B cell (primary cell): ENCODE results near the gene DRAXIN. TPM values are rescaled to one million over a fixed set of nuclear protein-coding genes. Genes with fewer than 3 reads are reported as not detected.

Source experiments
- ATAC-seq: fragments of 200-7000 bp; cut with Tn5 transposase; one replicate; pipeline ENCODE4 v1.10.0; 2021; ENCODE audit warnings: low read depth, mild to moderate bottlenecking, moderate number of reproducible peaks, moderate library complexity
- CTCF ChIA-PET: fragments of 350-600 bp; sonication (Branson Sonifier 250); formaldehyde crosslinking; loops from one replicate; lab custom pipeline; 2021; ENCODE audit warnings: antibody characterized with exemption, inconsistent platforms; lab: Charles Lee
- POLR2A ChIA-PET: fragments of 350-600 bp; sonication (Branson Sonifier 250); formaldehyde crosslinking; loops from one replicate; lab custom pipeline; 2021; ENCODE audit warnings: antibody characterized with exemption; lab: Charles Lee
- DNase-seq: peaks from one replicate; pipeline ENCODE4 v3.0.0; 2013
- H2AFZ ChIP-seq: 2 replicates; pipeline ENCODE4 v1.6.1; 2012; ENCODE audit warnings: mild to moderate bottlenecking, low read depth, low read length; ENCODE audit not compliant: insufficient read depth, poor library complexity, severe bottlenecking
- H3K27ac ChIP-seq, 2 donors: 1 replicate in 1 of 2; 2 replicates in 1 of 2; pipeline ENCODE4 v1.5.1; 2012 to 2013; ENCODE audit warnings: low read length in 2 of 2, mild to moderate bottlenecking in 2 of 2, moderate library complexity in 1 of 2
- H3K27me3 ChIP-seq, 4 experiments: fragments of 200-600 bp in 1 of 4; sonication (generic) in 1 of 4; replicated peaks in 1 of 4; 1 replicate in 2 of 4; 2 replicates in 2 of 4; pipeline versions ENCODE4 v1.6.1 to v1.7.0; 2013 to 2016; ENCODE audit warnings: low read length in 3 of 4, mild to moderate bottlenecking in 2 of 4, mixed read lengths in 1 of 4, moderate library complexity in 1 of 4; ENCODE audit not compliant: insufficient read depth in 4 of 4, control insufficient read depth in 3 of 4; ENCODE audit errors: control extremely low read depth in 1 of 4
- H3K36me3 ChIP-seq, 2 experiments: replicated peaks in 1 of 2; 1 replicate in 1 of 2; 2 replicates in 1 of 2; pipeline versions ENCODE4 v1.6.1 to v1.7.1; 2013; ENCODE audit warnings: low read length in 1 of 2; ENCODE audit not compliant: insufficient read depth in 2 of 2, control insufficient read depth in 1 of 2; ENCODE audit errors: control extremely low read depth in 1 of 2, extremely low read depth in 1 of 2
- H3K4me1 ChIP-seq, 2 donors: fragments of 200-600 bp in 1 of 2; sonication (generic) in 1 of 2; 1 replicate in 1 of 2; 2 replicates in 1 of 2; pipeline versions ENCODE4 v1.5.1 to v1.6.1; 2013 to 2017; ENCODE audit warnings: low read length in 2 of 2; ENCODE audit not compliant: control insufficient read depth in 2 of 2, insufficient read depth in 2 of 2
- H3K4me2 ChIP-seq: replicated peaks from 2 replicates; pipeline ENCODE3; 2012; ENCODE audit warnings: mild to moderate bottlenecking, low read depth, low read length; ENCODE audit not compliant: poor library complexity, severe bottlenecking
- H3K4me3 ChIP-seq, 5 experiments: fragments of 200-600 bp in 1 of 5; sonication (generic) in 1 of 5; 1 replicate in 3 of 5; 2 replicates in 2 of 5; pipeline versions ENCODE4 v1.5.1 to v1.7.0; 2011 to 2016; ENCODE audit warnings: low read length in 4 of 5, mild to moderate bottlenecking in 4 of 5, low read depth in 2 of 5, control low read depth in 1 of 5, moderate library complexity in 1 of 5; ENCODE audit not compliant: insufficient read depth in 1 of 5; ENCODE audit errors: control extremely low read depth in 1 of 5, extremely low read depth in 1 of 5
- H3K79me2 ChIP-seq: fragments of 200-600 bp; sonication (generic); one replicate; pipeline ENCODE4 v1.6.0; 2016; ENCODE audit warnings: low read length; ENCODE audit not compliant: control insufficient read depth, insufficient read depth
- H3K9ac ChIP-seq: fragments of 200-600 bp; sonication (generic); 2 replicates; pipeline ENCODE4 v1.6.1; 2017; ENCODE audit warnings: mild to moderate bottlenecking, low read length, moderate library complexity
- H3K9me3 ChIP-seq, 3 donors: one replicate each; pipeline versions ENCODE4 v1.6.1 to v1.7.1; 2013; ENCODE audit warnings: low read length in 2 of 3; ENCODE audit not compliant: control insufficient read depth in 2 of 3, insufficient read depth in 1 of 3; ENCODE audit errors: control extremely low read depth in 1 of 3
- H4K20me1 ChIP-seq: 2 replicates; pipeline ENCODE4 v1.6.0; 2012; ENCODE audit warnings: mild to moderate bottlenecking, low read length; ENCODE audit not compliant: insufficient read depth, control insufficient read depth, poor library complexity, severe bottlenecking
- H3K27ac Mint-ChIP-seq: one replicate; pipeline ENCODE4 v1.8.0; 2021; ENCODE audit warnings: mixed read lengths
- H3K27me3 Mint-ChIP-seq: one replicate; pipeline ENCODE4 v1.8.0; 2021; ENCODE audit warnings: mixed read lengths
- H3K4me1 Mint-ChIP-seq: one replicate; pipeline ENCODE4 v1.8.0; 2021; ENCODE audit warnings: mixed read lengths
- H3K4me3 Mint-ChIP-seq: one replicate; pipeline ENCODE4 v1.8.0; 2021; ENCODE audit warnings: mixed read lengths
- H3K9me3 Mint-ChIP-seq: one replicate; pipeline ENCODE4 v1.8.0; 2022; ENCODE audit warnings: mixed read lengths; ENCODE audit not compliant: insufficient read depth
- EZH2 ChIP-seq: IDR thresholded peaks from 2 replicates; pipeline ENCODE4 v1.6.1; 2012; ENCODE audit warnings: borderline replicate concordance, low read depth, mild to moderate bottlenecking, moderate library complexity, low read length; ENCODE audit not compliant: insufficient read depth, poor library complexity, severe bottlenecking
- WGBS: methylation state at CpG from one replicate; pipeline ENCODE4 v1.1.5; 2013; ENCODE audit warnings: missing lambda C conversion rate; ENCODE audit not compliant: insufficient coverage; 5-methylcytosine and 5-hydroxymethylcytosine counted together
- intact Hi-C: fragments of 100-400 bp; cut with micrococcal nuclease; formaldehyde crosslinking; loops from one replicate; pipeline ENCODE4 v1.10.0; 2022
- polyA plus RNA-seq: library from polyadenylated mRNA; depleted of rRNA; stranded (reverse); fragments of >200 nt; gene quantifications from 2 replicates; pipeline ENCODE4 v1.2.3, GENCODE V29; 2012
- total RNA-seq, 2 donors: library from RNA; stranded (reverse); fragments of 120-200 nt in 1 of 2; gene quantifications; 1 replicate in 1 of 2; 2 replicates in 1 of 2; pipeline versions ENCODE4 v1.2.3 to v1.2.4, GENCODE V29; 2013 to 2022
- TF ChIP-seq, protein P1 (sequence below): fragments of 200-600 bp; IDR thresholded peaks from one replicate; pipeline ENCODE4 v1.8.0; 2022; ENCODE audit warnings: antibody characterized with exemption, mild to moderate bottlenecking

Gene DRAXIN
- total and polyA plus RNA-seq, 2 donors (not counting 1 experiment from before 2014, with no cell fraction given), result 0.21 to 0.30 TPM

DNA sequence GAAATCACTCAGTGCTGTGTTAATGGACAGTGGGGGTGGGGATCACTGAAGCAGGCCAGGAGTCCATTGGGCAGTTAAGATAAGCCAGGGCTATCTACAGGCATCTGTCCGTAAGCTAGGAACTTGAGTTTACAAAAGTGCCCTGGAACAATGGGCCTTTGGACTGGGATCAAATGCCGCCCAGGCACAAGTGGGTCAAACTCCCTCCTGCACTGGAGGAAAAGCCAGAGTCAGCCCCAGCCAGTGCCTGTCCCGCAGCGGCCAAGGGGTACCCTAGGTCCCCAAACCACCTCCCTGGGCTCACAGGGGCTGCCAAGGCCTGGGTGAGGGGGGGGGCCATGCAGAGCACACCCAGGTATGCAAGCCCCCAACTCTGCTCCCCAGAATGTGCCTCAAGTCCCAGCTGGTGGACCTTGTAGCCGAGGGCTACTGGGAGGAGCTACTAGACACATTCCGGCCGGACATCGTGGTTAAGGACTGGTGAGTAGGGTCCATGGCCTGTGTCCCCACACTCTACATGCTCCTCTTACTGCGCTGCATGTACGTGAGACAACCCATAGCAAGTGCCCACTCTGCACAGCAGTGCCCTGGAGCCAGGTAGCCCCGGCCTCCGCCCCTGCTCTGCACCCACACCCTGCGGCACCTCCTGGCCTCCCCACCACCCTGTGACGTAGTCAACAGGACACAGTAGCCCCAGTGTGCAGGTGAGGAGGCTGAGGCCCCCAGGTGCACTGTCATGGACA is 19.8 kb upstream of the DRAXIN start:
- Histone ChIP-seq H3K27ac (no peak overlapping the region), H2AFZ (no peak overlapping the region), H3K4me3 (no peak overlapping the region), H3K9ac (no peak overlapping the region), H3K27me3 (no peaks in the 10 kb centered on the region), H3K36me3 (peaks cover 0 to 26% of the 10 kb centered on the region in 2 experiments), H3K4me1 (peaks cover 0 to 7% of the 10 kb centered on the region in 2 donors), H3K4me2 (no peak overlapping the region), H4K20me1 (no peaks in the 10 kb centered on the region), H3K9me3 (no peaks in the 10 kb centered on the region), H3K79me2 (peaks cover 8% of the 10 kb centered on the region)
- intact Hi-C loops, result no loop called here
- Mint-ChIP-seq H3K9me3 (no peaks in the 10 kb centered on the region), H3K4me1 (peaks cover 5% of the 10 kb centered on the region), H3K4me3 (no peak overlapping the region), H3K27me3 (no peaks in the 10 kb centered on the region), H3K27ac (no peak overlapping the region)
- ATAC-seq, result no peak
- ChIA-PET POLR2A (interaction anchor here (1.0 kb wide), 1 partner anchor 9 kb away, joined by 3 read pairs; the partner anchor contains the start of gene MAD2L2), CTCF (interaction anchor here (1.2 to 2.7 kb wide), 4 partner anchors 8 to 49 kb away, joined by 3 to 6 read pairs (median 4); partner anchors contain the start of gene FBXO6)
- 98% methylated on average over 11 of the region's 14 CpGs for WGBS
- DNase-seq, result no peak
- TF ChIP-seq, protein P1, sequence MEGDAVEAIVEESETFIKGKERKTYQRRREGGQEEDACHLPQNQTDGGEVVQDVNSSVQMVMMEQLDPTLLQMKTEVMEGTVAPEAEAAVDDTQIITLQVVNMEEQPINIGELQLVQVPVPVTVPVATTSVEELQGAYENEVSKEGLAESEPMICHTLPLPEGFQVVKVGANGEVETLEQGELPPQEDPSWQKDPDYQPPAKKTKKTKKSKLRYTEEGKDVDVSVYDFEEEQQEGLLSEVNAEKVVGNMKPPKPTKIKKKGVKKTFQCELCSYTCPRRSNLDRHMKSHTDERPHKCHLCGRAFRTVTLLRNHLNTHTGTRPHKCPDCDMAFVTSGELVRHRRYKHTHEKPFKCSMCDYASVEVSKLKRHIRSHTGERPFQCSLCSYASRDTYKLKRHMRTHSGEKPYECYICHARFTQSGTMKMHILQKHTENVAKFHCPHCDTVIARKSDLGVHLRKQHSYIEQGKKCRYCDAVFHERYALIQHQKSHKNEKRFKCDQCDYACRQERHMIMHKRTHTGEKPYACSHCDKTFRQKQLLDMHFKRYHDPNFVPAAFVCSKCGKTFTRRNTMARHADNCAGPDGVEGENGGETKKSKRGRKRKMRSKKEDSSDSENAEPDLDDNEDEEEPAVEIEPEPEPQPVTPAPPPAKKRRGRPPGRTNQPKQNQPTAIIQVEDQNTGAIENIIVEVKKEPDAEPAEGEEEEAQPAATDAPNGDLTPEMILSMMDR, result no peak
- TF ChIP-seq EZH2, result no peak
